Measurements from ENCODE around the gene SETD2. TPM values are rescaled to one million over a fixed set of nuclear protein-coding genes. Genes with fewer than 3 reads are reported as not detected.
"Not testable (repeated sequence)": the region's sequence is repeated elsewhere in the genome, so short reads cannot be mapped to it uniquely, and the experiment has no call there.

SETD2 gene
- total RNA-seq, 1 experiment from 2014 or later = 47.7 TPM

- Histone ChIP-seq H3K4me1 (replicated peaks; ENCODE audit: insufficient read depth) (no peaks in the 10 kb centered on the region), H3K27ac (peak overlapping the region; percentile 32; the same call in 1 of the 2 replicates), H3K9me2 (ENCODE audit: insufficient read depth) (no peaks in the 10 kb centered on the region), H3K4me2 (no peak overlapping the region), H3F3A (ENCODE audit: insufficient read depth, low read depth) (no peaks in the 10 kb centered on the region; the same call in 1 of the 2 replicates), H3K36me3 (ENCODE audit: low read depth) (no peaks in the 10 kb centered on the region), H2AFZ (no peak overlapping the region), H3K27me3 (ENCODE audit: insufficient read depth, low read depth) (no peaks in the 10 kb centered on the region), H3K9me3 (ENCODE audit: insufficient read depth, low read depth) (no peaks in the 10 kb centered on the region), H3K4me3 (no peak overlapping the region), H4K20me1 (ENCODE audit: insufficient read depth) (no peaks in the 10 kb centered on the region), H3K79me2 (ENCODE audit: low read depth) (0 out of 2 replicates have a peak, but pooled peaks cover 4% of the 10 kb centered on the region)
- CTCF ChIA-PET = no interaction called here
- TF ChIP-seq EZH2 (IDR thresholded peaks at IDR 0.05; ENCODE audit: low read depth) (no peak), CTCF (conservative IDR thresholded peaks at IDR 0.05) (no peak)
- DNase-seq = no peak
- POLR2A ChIA-PET (ENCODE audit: unreplicated experiment) = no interaction called here
- no TSS peak for BruUV-seq (replicated peaks)
- intact Hi-C loops (cut with micrococcal nuclease; ENCODE audit: unreplicated experiment) = no loop called here
Observed at GRCh38 chr3:47047069-47047468, 116.8 kb downstream of the SETD2 start.

GRCh38 chr3:47042231-47042791 lies 121.6 kb downstream of the SETD2 start:
- Histone ChIP-seq H3K4me1 (replicated peaks; ENCODE audit: insufficient read depth) (no peaks in the 10 kb centered on the region), H3K9me2 (ENCODE audit: insufficient read depth) (no peaks in the 10 kb centered on the region), H3K36me3 (ENCODE audit: low read depth) (peaks cover 13% of the 10 kb centered on the region; the same call in 1 of the 2 replicates), H4K20me1 (ENCODE audit: insufficient read depth) (no peaks in the 10 kb centered on the region), H2AFZ (no peak overlapping the region), H3K27ac (no peak overlapping the region), H3K4me2 (no peak overlapping the region), H3F3A (ENCODE audit: insufficient read depth, low read depth) (no peaks in the 10 kb centered on the region), H3K4me3 (no peak overlapping the region), H3K79me2 (ENCODE audit: low read depth) (no peaks in the 10 kb centered on the region), H3K27me3 (ENCODE audit: insufficient read depth, low read depth) (no peaks in the 10 kb centered on the region), H3K9me3 (ENCODE audit: insufficient read depth, low read depth) (no peaks in the 10 kb centered on the region)
- POLR2A ChIA-PET (ENCODE audit: unreplicated experiment) = no interaction called here
- no TSS peak for BruUV-seq (replicated peaks)
- intact Hi-C loops (cut with micrococcal nuclease; ENCODE audit: unreplicated experiment) = no loop called here
- no peak for TF ChIP-seq CTCF (conservative IDR thresholded peaks at IDR 0.05)
- TF ChIP-seq EZH2 (IDR thresholded peaks at IDR 0.05; ENCODE audit: low read depth) = no peak
- DNase-seq = no peak
- CTCF ChIA-PET = no interaction called here

- Histone ChIP-seq H3K4me3 (no peak overlapping the region), H3K27ac (no peak overlapping the region), H3K36me3 (ENCODE audit: low read depth) (peaks cover 13% of the 10 kb centered on the region; the same call in 1 of the 2 replicates), H3K9me3 (ENCODE audit: insufficient read depth, low read depth) (no peaks in the 10 kb centered on the region), H3K4me1 (replicated peaks; ENCODE audit: insufficient read depth) (no peaks in the 10 kb centered on the region), H3K4me2 (no peak overlapping the region), H4K20me1 (ENCODE audit: insufficient read depth) (no peaks in the 10 kb centered on the region), H3K9me2 (ENCODE audit: insufficient read depth) (no peaks in the 10 kb centered on the region), H3F3A (ENCODE audit: insufficient read depth, low read depth) (no peaks in the 10 kb centered on the region), H2AFZ (no peak overlapping the region), H3K27me3 (ENCODE audit: insufficient read depth, low read depth) (no peaks in the 10 kb centered on the region), H3K79me2 (ENCODE audit: low read depth) (no peaks in the 10 kb centered on the region)
- BruUV-seq (replicated peaks) = no TSS peak
- DNase-seq = no peak
- no peak for TF ChIP-seq CTCF (conservative IDR thresholded peaks at IDR 0.05)
- TF ChIP-seq EZH2 (IDR thresholded peaks at IDR 0.05; ENCODE audit: low read depth) = no peak
- ChIA-PET POLR2A (ENCODE audit: unreplicated experiment) (interaction anchor here (0.5 to 0.6 kb wide), 2 partner anchors 64 to 862 kb away, joined by 10 to 32 read pairs; no protein-coding TSS in a partner anchor), CTCF (interaction anchor here (0.7 kb wide), 1 partner anchor 881 kb away, joined by 3 read pairs; no protein-coding TSS in a partner anchor)
- intact Hi-C loops (cut with micrococcal nuclease; ENCODE audit: unreplicated experiment) = no loop called here
Observed at GRCh38 chr3:47041114-47041513, 122.8 kb downstream of the SETD2 start.

- H3K4me1 ChIP-seq (replicated peaks; ENCODE audit: insufficient read depth); H3K4me2 ChIP-seq; H3K79me2 ChIP-seq (ENCODE audit: low read depth); BruUV-seq (replicated peaks); H4K20me1 ChIP-seq (ENCODE audit: insufficient read depth); H3K4me3 ChIP-seq; H3K9me3 ChIP-seq (ENCODE audit: insufficient read depth, low read depth); POLR2A ChIA-PET (ENCODE audit: unreplicated experiment); H2AFZ ChIP-seq; H3K27ac ChIP-seq; intact Hi-C loops (cut with micrococcal nuclease; ENCODE audit: unreplicated experiment); DNase-seq; CTCF ChIA-PET; H3K9me2 ChIP-seq (ENCODE audit: insufficient read depth); H3K27me3 ChIP-seq (ENCODE audit: insufficient read depth, low read depth); H3F3A ChIP-seq (ENCODE audit: insufficient read depth, low read depth): not testable (repeated sequence)
- H3K36me3 ChIP-seq (ENCODE audit: low read depth) = peaks cover 13% of the 10 kb centered on the region; the same call in 1 of the 2 replicates
Observed at GRCh38 chr3:47037302-47037701, 126.6 kb downstream of the SETD2 start.

Data from PC-9 (cell line).